ENCODE measurements around the gene HMGN3. TPM values are rescaled to one million over a fixed set of nuclear protein-coding genes. Genes with fewer than 3 reads are reported as not detected.

Gene HMGN3
- total and polyA plus RNA-seq, 2 of the 4 experiments (the other 2 are of a cell fraction): 6.8 to 35.5 TPM

DNA sequence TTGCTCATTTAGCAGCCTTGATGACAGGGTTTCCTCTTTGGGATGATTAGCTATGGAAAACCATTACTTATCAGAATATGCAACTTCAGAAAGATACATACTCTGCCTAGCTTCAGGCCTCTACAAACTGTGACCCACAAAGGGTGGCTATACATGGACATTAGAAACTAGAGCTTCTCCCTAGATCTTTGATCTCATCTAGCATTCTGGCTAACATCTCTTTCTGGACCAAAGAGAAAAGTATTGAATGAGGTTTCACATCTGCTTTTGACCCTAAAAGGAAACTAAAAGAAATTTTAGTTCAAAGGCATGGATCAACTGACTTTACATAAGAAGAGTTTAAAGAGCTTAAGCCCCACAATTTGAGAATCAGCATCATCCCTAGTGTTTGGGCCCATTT is 12.4 kb upstream of the HMGN3 start:
- Histone ChIP-seq H2AK5ac (ENCODE audit: low read depth, low read length) (no peak overlapping the region), H3K4ac (ENCODE audit: low read depth, low read length) (no peak overlapping the region), H3K4me3 (ENCODE audit: insufficient read depth, low read depth, low read length) (no peak overlapping the region), H2AFZ (replicated peaks; ENCODE audit: low read length, poor library complexity) (no peak overlapping the region), H3K23ac (ENCODE audit: low read depth, low read length) (no peak overlapping the region), H2BK15ac (ENCODE audit: low read depth, low read length) (no peak overlapping the region), H2BK5ac (ENCODE audit: low read depth, low read length, poor library complexity, severe bottlenecking) (no peak overlapping the region), H3K56ac (ENCODE audit: extremely low read depth, insufficient read depth, low read length) (no peak overlapping the region), H3K14ac (replicated peaks; ENCODE audit: low read depth, low read length) (no peak overlapping the region), H2BK120ac (ENCODE audit: low read depth, low read length) (no peak overlapping the region), H4K5ac (ENCODE audit: low read depth, low read length) (no peak overlapping the region), H3K36me3 (ENCODE audit: control insufficient read depth, insufficient read depth, low read length) (no peaks in the 10 kb centered on the region), H2BK20ac (ENCODE audit: low read depth, low read length) (no peak overlapping the region), H4K20me1 (ENCODE audit: insufficient read depth, low read length) (no peaks in the 10 kb centered on the region), H3K9me1 (ENCODE audit: insufficient read depth, low read length) (no peaks in the 10 kb centered on the region), H4K8ac (ENCODE audit: low read depth in 2 of 2, low read length in 2 of 2) (no peak overlapping the region), H4K91ac (ENCODE audit: insufficient read depth, low read depth, low read length) (no peak overlapping the region), H3K4me1 (ENCODE audit: control insufficient read depth, insufficient read depth, low read length) (no peaks in the 10 kb centered on the region), H3K9me3 (ENCODE audit: control insufficient read depth, insufficient read depth, low read length) (no peaks in the 10 kb centered on the region), H3K4me2 (ENCODE audit: low read depth, low read length) (no peak overlapping the region), H3K27ac (ENCODE audit: insufficient read depth, low read length) (no peak overlapping the region), H3K9ac (ENCODE audit: low read depth, low read length) (no peak overlapping the region), H3K79me1 (ENCODE audit: low read depth in 1 of 2, low read length in 2 of 2) (no peaks in the 10 kb centered on the region), H2AK9ac (replicated peaks; ENCODE audit: low read depth, low read length, poor library complexity) (no peak overlapping the region), H3K27me3 (ENCODE audit: control insufficient read depth, insufficient read depth, low read length) (no peaks in the 10 kb centered on the region), H3K18ac (ENCODE audit: low read depth, low read length) (no peak overlapping the region)
- intact Hi-C loops (cut with micrococcal nuclease) (no loop called here), dilution Hi-C loops (cut with HindIII; ENCODE audit: low sequenced_read_pairs, unreplicated experiment) (no loop called here), in situ Hi-C loops (cut with MboI; ENCODE audit: low sequenced_read_pairs) (no loop called here)
- ATAC-seq (ENCODE audit: low read depth) (no peak), DNase-seq (no peak)
- TF ChIP-seq NFE2L2 (IDR thresholded peaks at IDR 0.05; ENCODE audit: low read depth, low read length) (no peak), CTCF (conservative IDR thresholded peaks at IDR 0.05; ENCODE audit: low read depth, low read length) (no peak), RFX5 (IDR thresholded peaks at IDR 0.05; ENCODE audit: low read depth, low read length) (no peak), MAZ (IDR thresholded peaks at IDR 0.05; ENCODE audit: borderline replicate concordance, low read depth, low read length) (no peak)
- TF ChIP-seq, protein P1, sequence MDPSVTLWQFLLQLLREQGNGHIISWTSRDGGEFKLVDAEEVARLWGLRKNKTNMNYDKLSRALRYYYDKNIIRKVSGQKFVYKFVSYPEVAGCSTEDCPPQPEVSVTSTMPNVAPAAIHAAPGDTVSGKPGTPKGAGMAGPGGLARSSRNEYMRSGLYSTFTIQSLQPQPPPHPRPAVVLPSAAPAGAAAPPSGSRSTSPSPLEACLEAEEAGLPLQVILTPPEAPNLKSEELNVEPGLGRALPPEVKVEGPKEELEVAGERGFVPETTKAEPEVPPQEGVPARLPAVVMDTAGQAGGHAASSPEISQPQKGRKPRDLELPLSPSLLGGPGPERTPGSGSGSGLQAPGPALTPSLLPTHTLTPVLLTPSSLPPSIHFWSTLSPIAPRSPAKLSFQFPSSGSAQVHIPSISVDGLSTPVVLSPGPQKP (IDR thresholded peaks at IDR 0.05; ENCODE audit: borderline replicate concordance, low read depth, low read length): no peak
- no TSS peak for BruUV-seq (replicated peaks)
- ChIA-PET CTCF (no interaction called here), POLR2A (ENCODE audit: unreplicated experiment) (no interaction called here)
